OCI-LY1 (cell line): ENCODE data around the gene ITGA1.

ENCODE experiments used
- EZH2 ChIP-seq: fragments of 200-600 bp; sonication (generic), shearing (Covaris generic); IDR thresholded peaks from 2 replicates; pipeline ENCODE4 v1.8.0; 2017; ENCODE audit warnings: borderline replicate concordance, mixed run types, mild to moderate bottlenecking, antibody characterized with exemption, low read length, moderate library complexity, mixed read lengths
- TF ChIP-seq, protein P1 (sequence below): fragments of 200-600 bp; sonication (generic), shearing (Covaris generic); IDR thresholded peaks from 2 replicates; pipeline ENCODE4 v1.5.1; 2017; ENCODE audit warnings: mild to moderate bottlenecking, antibody characterized with exemption, low read length, moderate library complexity, mixed read lengths

DNA sequence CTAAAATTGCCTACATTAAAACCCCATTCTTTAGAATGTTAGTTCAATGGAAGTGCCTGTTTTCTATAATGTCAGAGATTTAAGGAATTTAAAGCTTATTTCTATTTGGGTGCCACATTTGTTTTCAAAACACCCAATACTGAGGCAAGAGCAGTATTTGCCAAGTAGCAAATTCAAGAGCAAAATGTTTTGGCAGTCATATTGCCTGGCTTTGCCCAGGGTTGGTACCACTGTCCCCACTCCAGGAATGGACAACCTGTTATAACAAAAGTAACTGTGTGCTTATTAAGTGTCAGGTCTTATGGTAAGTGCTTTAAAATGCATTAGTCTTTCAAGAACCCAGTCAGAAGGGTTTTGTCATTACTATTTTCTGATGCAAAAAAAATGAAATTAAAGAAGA, 19.3 kb downstream of the ITGA1 start:
- TF ChIP-seq, protein P1, sequence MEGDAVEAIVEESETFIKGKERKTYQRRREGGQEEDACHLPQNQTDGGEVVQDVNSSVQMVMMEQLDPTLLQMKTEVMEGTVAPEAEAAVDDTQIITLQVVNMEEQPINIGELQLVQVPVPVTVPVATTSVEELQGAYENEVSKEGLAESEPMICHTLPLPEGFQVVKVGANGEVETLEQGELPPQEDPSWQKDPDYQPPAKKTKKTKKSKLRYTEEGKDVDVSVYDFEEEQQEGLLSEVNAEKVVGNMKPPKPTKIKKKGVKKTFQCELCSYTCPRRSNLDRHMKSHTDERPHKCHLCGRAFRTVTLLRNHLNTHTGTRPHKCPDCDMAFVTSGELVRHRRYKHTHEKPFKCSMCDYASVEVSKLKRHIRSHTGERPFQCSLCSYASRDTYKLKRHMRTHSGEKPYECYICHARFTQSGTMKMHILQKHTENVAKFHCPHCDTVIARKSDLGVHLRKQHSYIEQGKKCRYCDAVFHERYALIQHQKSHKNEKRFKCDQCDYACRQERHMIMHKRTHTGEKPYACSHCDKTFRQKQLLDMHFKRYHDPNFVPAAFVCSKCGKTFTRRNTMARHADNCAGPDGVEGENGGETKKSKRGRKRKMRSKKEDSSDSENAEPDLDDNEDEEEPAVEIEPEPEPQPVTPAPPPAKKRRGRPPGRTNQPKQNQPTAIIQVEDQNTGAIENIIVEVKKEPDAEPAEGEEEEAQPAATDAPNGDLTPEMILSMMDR = no peak
- no peak for TF ChIP-seq EZH2
